ENCODE data around the gene GNA12. TPM values are rescaled to one million over a fixed set of nuclear protein-coding genes. Genes with fewer than 3 reads are reported as not detected.

Gene GNA12
- total and polyA plus RNA-seq, 9 of the 15 experiments (the other 6 are each of a cell fraction or from before 2014, with no cell fraction given) = 0.65 to 32.7 (median 9.6) TPM

DNA sequence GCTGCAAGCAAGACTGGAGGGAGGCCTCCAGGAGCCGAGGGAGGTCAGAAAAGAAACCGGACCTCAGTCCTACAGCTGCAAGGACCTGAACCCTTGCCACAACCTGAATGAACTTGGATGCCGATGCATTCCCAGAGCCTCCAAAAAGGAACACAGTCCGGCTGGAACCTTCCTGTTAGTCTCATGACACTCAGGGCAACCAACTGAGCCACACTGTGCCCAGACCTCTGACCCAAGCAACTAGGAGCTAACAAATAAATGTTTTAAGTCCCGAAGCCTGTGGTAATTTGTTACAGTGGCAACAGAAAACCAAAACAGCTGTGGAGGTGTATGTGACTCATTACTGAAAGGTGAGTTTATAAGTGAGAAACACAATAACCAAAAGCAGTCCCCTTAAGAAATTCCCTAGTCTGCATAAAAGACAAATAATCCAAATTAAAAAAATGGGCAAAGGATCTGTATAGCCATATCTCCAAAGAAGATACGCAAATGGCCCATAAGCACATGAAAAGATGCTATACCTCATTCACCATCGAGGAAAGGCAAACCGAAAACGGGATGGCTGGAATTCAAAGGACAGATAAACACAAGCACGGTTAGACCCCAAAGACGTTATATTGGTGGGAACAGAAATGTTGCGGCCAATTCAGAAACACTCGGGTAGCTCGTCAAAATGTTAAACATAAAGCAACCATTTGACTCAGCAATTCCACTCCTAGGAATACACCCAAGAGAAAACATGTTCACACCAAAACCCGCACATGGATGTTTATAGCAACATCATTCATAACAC is 24.8 kb downstream of the GNA12 start (continued):
- TF ChIP-seq CHCHD3 (CRISPR knock-in tag; IDR thresholded peaks at IDR 0.05) (no peak), ZNF24 (IDR thresholded peaks at IDR 0.05) (no peak)

DNA sequence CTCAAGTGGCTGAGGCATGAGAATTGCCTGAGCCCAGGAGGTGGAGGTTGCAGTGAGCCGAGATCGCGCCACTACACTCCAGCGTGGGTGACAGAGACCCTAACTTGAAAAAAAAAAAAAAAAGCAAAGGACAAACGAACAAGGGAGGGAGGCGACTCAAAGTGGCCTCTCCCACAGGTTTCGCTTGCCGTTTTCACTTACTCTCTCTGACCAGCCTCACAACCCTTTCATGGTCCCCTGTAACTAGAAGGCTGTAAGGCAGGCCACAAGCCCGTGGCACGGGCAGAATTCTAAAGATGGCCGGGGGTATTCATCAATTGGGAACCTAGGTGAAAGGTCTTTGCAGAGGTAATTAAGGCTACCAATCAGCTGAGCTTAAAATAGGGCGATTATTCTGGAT is 25.5 kb downstream of the GNA12 start:
- Histone ChIP-seq H2AFZ (ENCODE audit: low read depth, low read length) (no peak overlapping the region), H3K79me2 (ENCODE audit: control insufficient read depth, insufficient read depth, low read length) (peaks cover 31% of the 10 kb centered on the region), H3K9me3 (replicated peaks; ENCODE audit: control insufficient read depth, insufficient read depth, low read depth, low read length) (no peaks in the 10 kb centered on the region), H3K27ac (ENCODE audit: extremely low read depth, low read depth, low read length) (no peak overlapping the region), H3K27me3 (ENCODE audit: control insufficient read depth in 2 of 2, insufficient read depth in 2 of 2, low read length in 2 of 2) (no peaks in the 10 kb centered on the region), H3K4me2 (ENCODE audit: insufficient read depth, low read length) (no peak overlapping the region), H3K4me3 (no peak overlapping the region), H4K20me1 (replicated peaks; ENCODE audit: control insufficient read depth, insufficient read depth, low read length) (peaks cover 8% of the 10 kb centered on the region; the same call in 1 of the 2 replicates), H3K4me1 (replicated peaks in 1 of 2; ENCODE audit: control insufficient read depth in 2 of 2, insufficient read depth in 2 of 2, low read length in 2 of 2) (peaks cover 0 to 13% of the 10 kb centered on the region in 2 experiments; a peak in 3 of 5 replicates), H3K9ac (ENCODE audit: insufficient read depth in 1 of 2, low read depth in 2 of 2, low read length in 2 of 2) (no peak overlapping the region), H3K9me1 (ENCODE audit: control insufficient read depth, insufficient read depth, low read length) (no peaks in the 10 kb centered on the region), H3K36me3 (ENCODE audit: control insufficient read depth, insufficient read depth, low read length) (no peaks in the 10 kb centered on the region)
- POLR2A ChIA-PET = interaction anchor here (0.6 kb wide), 1 partner anchor 1308 kb away, joined by 3 read pairs; no protein-coding TSS in a partner anchor
- CTCF ChIA-PET (ENCODE audit: low intra/inter-chr PET ratio) = no interaction called here
- FAIRE-seq = no peak
- TF ChIP-seq EHMT2 (IDR thresholded peaks at IDR 0.05) = no peak
- no peak for TF ChIP-seq RAD51 (IDR thresholded peaks at IDR 0.05; ENCODE audit: borderline replicate concordance, low read depth)
- TF ChIP-seq SNIP1 (IDR thresholded peaks at IDR 0.05; ENCODE audit: low read depth) = no peak
- no peak for TF ChIP-seq SMARCA4 (IDR thresholded peaks at IDR 0.05)
- TF ChIP-seq RFX1 (IDR thresholded peaks at IDR 0.05) = no peak
- no peak for TF ChIP-seq JUNB (CRISPR knock-in tag; conservative IDR thresholded peaks at IDR 0.05)
- no peak for TF ChIP-seq NR2F6 (CRISPR knock-in tag; IDR thresholded peaks at IDR 0.05)
- TF ChIP-seq ZNF696 (CRISPR knock-in tag; conservative IDR thresholded peaks at IDR 0.05) = no peak
- no peak for TF ChIP-seq HNRNPL (IDR thresholded peaks at IDR 0.05; ENCODE audit: low read depth, low read length)
- no peak for TF ChIP-seq BCL6 (CRISPR knock-in tag; IDR thresholded peaks at IDR 0.05)
- no peak for TF ChIP-seq ZNF695 (CRISPR knock-in tag; IDR thresholded peaks at IDR 0.05)
- TF ChIP-seq, protein P1, sequence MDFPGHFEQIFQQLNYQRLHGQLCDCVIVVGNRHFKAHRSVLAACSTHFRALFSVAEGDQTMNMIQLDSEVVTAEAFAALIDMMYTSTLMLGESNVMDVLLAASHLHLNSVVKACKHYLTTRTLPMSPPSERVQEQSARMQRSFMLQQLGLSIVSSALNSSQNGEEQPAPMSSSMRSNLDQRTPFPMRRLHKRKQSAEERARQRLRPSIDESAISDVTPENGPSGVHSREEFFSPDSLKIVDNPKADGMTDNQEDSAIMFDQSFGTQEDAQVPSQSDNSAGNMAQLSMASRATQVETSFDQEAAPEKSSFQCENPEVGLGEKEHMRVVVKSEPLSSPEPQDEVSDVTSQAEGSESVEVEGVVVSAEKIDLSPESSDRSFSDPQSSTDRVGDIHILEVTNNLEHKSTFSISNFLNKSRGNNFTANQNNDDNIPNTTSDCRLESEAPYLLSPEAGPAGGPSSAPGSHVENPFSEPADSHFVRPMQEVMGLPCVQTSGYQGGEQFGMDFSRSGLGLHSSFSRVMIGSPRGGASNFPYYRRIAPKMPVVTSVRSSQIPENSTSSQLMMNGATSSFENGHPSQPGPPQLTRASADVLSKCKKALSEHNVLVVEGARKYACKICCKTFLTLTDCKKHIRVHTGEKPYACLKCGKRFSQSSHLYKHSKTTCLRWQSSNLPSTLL (IDR thresholded peaks at IDR 0.05) = no peak
- TF ChIP-seq BHLHE40 (IDR thresholded peaks at IDR 0.05; ENCODE audit: low read length) = no peak
- no peak for TF ChIP-seq TFAM (CRISPR knock-in tag; conservative IDR thresholded peaks at IDR 0.05)
- TF ChIP-seq SREBF2 (CRISPR knock-in tag; IDR thresholded peaks at IDR 0.05) = no peak
- TF ChIP-seq ZNF354B (CRISPR knock-in tag; IDR thresholded peaks at IDR 0.05) = no peak
- TF ChIP-seq NFE2 (IDR thresholded peaks at IDR 0.05; ENCODE audit: low read depth) = no peak
- no peak for TF ChIP-seq HNRNPK (IDR thresholded peaks at IDR 0.05; ENCODE audit: low read depth, low read length, poor library complexity, severe bottlenecking)
- no peak for TF ChIP-seq ESRRB (CRISPR knock-in tag; IDR thresholded peaks at IDR 0.05; ENCODE audit: borderline replicate concordance)
- DNase-seq (ENCODE audit: extremely low read depth in 1 of 4, low spot score in 3 of 4) = no peak
- no peak for ATAC-seq
- in situ Hi-C loops (cut with MboI) (no loop called here), intact Hi-C loops (cut with micrococcal nuclease) (no loop called here)
- WGBS (ENCODE audit: insufficient coverage, low coverage, missing lambda C conversion rate) = 55% methylated on average over 7 of the region's 12 CpGs
- BruUV-seq (replicated peaks) = no TSS peak

Measured in K562 (cell line).